ENCODE measurements around the gene HYCC1.
A peak's percentile ranks its signal among the peaks of the same experiment; 100 is the strongest.

GRCh38 chr7:23055582-23056178, 41.8 kb upstream of the HYCC1 start:
- TF ChIP-seq, protein P1, sequence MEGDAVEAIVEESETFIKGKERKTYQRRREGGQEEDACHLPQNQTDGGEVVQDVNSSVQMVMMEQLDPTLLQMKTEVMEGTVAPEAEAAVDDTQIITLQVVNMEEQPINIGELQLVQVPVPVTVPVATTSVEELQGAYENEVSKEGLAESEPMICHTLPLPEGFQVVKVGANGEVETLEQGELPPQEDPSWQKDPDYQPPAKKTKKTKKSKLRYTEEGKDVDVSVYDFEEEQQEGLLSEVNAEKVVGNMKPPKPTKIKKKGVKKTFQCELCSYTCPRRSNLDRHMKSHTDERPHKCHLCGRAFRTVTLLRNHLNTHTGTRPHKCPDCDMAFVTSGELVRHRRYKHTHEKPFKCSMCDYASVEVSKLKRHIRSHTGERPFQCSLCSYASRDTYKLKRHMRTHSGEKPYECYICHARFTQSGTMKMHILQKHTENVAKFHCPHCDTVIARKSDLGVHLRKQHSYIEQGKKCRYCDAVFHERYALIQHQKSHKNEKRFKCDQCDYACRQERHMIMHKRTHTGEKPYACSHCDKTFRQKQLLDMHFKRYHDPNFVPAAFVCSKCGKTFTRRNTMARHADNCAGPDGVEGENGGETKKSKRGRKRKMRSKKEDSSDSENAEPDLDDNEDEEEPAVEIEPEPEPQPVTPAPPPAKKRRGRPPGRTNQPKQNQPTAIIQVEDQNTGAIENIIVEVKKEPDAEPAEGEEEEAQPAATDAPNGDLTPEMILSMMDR (IDR thresholded peaks at IDR 0.05): peak; percentile 52 to 85 (median 72)
- TF ChIP-seq POLR2A (IDR thresholded peaks at IDR 0.05): no peak
